Measurements from ENCODE around the gene MMP14.
"Not testable (repeated sequence)": the region's sequence is repeated elsewhere in the genome, so short reads cannot be mapped to it uniquely, and the experiment has no call there.

The MMP14 gene

DNA sequence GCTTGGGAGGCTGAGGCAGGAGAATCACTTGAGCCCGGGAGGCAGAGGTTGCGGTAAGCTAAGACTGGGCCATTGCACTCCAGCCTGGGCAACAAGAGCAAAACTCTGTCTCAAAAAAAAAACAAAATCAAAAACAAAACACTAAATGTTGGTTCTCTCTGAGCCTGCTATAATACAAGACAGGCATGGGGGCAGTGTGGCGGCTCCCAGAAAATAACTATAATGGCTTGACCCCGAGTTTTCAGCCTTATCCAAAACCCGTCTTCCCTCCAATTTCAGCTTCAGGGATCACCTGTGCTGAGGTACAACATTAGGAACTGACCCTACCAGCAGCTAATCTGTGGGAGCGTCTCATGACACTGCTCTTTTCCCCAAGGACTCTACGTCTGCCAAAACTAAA is 22.0 kb upstream of the MMP14 start:
- DNase-seq (ENCODE audit: low read depth in 2 of 2) = no peak

DNA sequence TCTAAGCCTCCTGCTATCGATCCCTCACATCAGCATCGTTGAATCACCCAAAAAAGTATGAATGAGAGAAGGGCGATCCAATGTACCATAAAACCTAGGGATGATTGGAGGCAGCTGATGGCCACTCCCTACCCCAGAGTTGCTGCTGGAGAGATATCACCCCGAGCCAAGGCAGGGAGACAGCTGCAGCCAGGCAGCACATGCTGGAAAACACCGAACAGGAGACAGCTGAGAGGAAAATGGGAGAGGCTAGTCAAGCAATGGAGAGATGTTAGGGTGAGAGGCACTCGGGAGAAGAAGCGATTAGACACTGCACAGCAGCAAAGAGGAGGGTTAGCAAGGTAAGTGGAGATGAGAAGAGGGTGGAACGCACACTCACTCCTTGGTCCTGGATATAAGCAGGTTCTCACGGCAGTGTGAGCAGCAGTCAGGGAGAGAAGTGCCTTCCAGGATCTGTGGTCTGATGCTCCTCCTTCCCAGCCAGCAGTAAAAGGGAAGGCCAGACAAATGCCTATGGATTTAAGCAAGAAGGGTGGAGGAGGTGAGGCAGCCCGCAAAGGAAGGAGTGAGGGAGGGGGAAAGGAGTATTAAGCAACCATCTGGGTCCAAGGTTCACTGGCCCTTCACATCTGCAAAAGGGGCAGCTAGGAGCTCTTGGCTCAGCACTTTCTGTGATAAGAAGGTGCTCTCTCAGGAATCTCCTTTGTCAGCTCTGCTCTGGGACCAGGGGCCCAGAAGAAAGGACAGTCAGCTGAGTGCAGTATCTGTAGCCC is 21.3 kb upstream of the MMP14 start, which contains the start of gene SLC7A7:
SLC7A7 (minus strand) TSS at position 495 of the 773 bp plus-strand sequence. CDS start 2,037 bp downstream, outside the sequence.
- DNase-seq (ENCODE audit: low read depth in 2 of 2) = no peak

DNA sequence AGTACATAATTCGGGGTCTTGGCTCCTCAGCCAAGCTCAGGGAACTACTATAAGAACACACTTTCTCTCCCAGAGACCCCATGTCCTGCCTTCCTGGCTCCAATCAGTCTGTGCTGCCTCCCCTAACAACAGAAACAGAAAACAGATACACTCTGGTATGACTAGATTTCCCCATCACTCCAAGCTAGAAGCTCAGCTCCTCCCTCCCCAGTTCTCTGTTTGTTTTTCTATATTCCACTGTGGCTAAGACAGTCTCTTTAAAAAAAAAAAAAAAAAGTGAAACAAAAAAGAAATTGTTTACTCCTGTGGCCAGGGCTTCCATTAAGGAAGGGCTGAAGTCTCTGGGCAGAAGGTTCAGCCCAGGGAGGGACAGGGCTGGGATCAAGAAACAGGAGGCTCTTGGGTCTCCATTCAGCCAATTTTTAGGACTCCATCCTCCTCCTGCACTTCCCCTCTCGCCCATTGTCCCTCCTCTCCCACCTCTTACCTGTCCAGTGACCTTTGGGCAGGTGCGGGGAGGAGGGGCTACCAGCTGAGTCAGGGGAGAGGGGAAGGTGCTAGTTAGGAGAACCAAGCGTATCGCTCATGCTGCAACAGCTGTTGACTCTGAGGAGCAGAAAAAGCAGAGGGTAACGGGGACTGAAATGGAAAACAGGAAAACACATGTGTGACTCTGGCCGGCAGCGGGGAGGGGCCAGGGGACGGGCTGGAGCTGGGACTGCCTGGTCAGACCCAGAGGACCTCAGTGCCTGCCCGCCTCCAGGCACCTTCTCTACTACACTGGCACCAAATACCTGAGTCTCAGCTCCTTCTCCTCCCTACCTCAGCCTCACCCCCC is 17.0 kb upstream of the MMP14 start:
- no peak for DNase-seq (ENCODE audit: low read depth in 2 of 2)

DNA sequence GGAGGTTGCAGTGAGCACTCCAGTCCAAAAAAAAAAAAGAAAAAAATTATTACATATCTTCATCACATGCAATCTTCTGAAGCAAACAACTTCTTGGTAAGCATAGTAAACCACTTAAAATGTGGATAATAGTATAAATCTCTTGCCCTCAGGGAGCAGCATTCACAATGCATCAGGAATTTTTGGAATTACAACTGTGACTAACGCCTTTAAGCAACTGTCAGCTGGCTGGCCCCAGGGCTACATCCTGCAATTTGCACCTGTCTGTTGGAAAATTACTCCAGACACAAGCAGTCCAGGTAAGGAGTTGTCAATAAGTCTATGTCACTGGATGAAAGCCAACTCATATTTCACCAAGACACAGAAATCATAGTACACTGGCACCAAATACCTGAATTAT is 15.7 kb upstream of the MMP14 start:
- DNase-seq (ENCODE audit: low read depth in 2 of 2) = no peak

DNA sequence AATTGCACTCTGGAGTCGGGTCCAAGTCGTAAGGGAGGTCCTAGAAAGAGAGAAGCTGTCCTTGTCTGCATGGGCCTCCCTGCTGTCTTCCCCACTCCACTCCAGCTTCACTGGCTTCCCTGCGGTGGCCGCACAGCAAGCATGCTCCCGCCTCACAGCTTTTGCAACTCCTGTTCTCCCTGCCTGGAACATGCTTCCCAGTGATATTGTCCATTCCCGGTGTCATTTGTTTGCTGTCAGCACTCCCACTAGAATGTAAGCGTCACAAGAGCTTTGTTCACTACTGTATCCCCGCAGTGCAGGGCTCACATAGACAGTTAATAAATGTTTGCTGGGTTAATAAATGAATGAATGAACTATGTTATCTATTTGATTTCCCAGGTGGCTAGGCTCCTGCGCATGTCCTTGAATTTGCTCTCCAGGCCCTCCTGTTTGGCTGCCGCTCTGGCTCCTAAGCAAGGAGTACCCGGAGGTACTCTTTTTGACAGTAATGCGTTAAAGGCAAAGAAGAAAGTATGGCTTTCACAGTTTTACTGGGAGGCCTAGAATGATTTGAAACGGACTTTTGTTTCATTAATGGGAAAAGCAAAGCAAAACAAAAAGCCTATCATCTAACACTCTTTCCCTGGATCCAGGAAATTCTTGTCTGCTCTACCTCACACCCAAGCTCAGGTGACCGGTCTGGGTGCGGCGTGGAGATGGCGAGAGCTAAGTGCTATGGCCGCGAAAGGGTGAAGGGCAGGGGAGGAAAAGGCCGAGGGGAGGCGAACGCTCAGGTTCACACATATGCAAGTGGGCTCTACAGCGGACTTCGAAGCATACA is 15.0 kb upstream of the MMP14 start:
- no peak for DNase-seq (ENCODE audit: low read depth in 2 of 2)

DNA sequence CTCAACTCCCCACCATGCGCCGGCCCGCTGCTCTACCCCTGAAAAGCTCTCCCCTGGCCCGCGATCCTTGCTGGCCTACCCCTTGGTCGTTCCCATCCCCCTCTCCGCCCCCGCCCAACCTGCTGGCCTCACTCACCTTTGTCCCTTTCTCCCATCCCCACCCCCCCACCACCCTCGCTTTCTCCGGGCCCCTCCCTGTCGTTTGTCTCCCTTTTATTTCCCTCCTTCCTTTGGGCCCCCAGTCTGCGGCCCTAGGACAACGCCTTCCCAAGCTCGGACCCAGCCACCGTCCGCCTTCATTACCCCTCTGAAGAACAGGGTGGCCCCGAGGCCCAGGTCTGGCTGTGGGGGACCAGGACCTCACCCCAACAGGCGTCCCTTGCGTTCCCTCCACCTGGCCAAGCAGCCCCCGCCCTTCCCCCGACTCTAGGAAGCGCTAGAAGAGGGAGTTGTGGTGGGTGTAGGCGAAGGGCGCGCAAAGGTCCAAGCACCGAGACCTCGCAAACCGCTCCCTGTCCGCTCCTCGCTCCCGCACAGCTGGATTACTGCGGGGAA is 14.3 kb upstream of the MMP14 start:
- no peak for DNase-seq (ENCODE audit: low read depth in 2 of 2)

DNA sequence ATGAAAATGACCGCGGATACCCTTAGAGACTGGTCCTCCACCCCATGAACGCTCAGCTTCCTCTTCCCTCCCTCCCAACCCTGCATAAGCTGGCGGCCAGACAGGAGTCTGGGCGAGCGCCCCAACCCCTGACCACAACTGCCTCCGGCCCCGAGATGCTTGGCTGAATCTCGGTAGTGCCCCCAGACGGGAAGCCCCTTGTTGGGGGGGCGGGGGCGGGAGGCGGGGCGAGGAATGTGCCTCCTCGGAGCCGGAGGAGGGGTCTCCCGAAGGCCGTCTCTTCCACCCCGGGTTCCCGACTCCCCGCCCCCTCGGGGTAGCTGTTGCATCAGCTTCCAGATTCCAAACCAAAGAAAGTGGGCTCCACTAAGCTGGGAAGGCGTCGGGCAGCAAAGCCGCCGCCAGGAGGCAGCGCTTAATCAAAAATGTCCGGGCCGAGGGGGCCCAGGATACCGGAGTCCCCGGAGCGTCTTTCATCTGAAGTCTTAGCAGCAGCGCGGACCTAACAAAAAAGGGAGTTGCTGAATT is 13.8 kb upstream of the MMP14 start:
- DNase-seq (ENCODE audit: low read depth in 2 of 2) = peak; percentile 32 to 34

DNA sequence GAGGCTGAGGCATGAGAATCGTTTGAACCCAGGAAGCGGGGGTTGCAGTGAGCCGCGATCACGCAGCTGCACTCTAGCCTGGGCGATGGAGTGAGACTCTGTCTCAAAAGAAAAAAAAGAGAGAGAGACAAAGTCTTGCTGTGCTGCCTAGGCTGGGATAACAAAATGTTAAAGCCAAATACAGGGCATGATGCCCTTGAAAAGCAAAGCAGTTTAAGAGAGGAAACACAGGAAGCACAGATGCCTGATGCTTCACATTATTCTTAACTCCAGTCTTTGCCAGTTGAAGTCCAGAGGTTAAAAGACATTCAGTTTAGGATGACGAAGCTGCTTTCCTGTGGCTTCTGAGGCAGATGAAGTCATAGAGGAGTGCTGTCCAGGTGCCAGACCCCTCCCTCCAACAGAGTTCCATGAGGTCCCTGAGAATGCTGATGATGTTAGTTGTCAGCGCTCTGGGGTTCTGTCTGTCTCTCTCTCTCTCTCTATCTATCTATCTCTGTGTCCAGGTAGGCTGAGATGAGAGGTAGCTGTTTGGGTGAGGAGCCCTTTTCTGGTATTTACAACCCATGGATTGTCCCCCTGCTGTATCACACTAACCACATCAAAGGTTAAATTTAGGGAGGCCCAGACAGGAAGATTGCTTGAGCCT is 11.6 kb upstream of the MMP14 start:
- no peak for DNase-seq (ENCODE audit: low read depth in 2 of 2)

DNA sequence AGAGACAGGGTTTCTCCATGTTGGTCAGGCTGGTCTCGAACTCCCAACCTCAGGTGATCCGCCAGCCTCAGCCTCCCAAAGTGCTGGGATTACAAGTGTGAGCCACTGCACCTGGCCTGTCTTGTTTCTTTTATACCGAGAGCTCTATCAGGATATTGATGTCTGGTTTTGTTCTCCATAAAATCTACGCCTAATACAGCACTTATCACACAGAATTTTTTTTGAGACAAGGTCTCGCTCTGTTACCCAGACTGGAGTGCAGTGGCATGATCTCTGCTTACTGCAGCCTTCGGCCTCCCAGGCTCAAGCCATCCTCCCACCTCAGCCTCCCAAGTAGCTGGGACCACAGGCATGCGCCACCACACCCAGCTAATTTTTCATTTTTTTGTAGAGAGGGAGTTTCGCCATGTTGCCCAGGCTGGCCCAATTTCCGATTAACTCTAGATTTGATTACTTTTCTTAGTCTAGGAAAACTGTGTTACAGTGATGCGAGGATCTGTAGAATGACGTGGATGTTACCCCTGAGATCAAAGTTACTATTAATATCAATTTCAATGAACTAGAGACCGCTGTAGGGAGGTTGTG is 7.2 kb upstream of the MMP14 start:
- DNase-seq (ENCODE audit: low read depth in 2 of 2) = not testable (repeated sequence)

DNA sequence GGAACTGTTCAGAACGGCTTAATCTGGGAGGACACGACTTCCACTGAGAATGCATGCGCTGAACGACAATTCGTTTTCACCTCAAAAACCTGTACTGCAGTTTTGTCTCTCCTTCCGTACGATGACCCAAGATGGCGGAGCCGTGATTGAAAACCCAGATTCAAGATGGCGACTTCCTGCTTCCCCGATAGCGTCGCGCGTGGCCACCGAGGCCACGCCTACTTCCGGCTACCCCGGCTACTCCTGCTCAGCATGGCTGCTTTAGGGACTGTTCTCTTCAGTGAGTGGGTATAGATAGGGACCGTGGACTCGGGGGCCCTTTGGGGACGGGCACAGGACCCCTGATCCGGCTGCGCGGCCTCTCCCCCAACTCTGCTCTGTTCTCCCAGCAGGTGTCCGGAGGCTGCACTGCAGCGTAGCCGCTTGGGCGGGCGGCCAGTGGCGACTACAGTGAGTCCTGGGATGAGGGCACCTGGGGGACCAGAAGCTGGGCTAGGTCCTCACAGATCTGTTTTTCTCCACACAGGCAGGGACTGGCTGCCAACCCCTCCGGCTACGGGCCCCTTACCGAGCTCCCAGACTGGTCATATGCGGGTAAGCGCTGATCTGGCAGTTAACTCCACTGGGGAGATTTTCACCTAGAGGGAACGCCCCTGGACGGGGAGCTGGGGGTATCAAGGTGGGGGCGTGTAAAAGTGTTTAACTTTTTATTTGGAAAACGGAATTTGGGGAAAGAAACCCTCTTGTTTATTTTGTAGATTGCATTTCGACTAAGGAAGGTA is 6.5 kb upstream of the MMP14 start, which contains the start of gene MRPL52:
MRPL52 (plus strand) TSS at position 227 of the 782 bp plus-strand sequence; CDS start at position 253, 26 bp downstream.
- DNase-seq (ENCODE audit: low read depth in 2 of 2) = peak; percentile 76 to 84

DNA sequence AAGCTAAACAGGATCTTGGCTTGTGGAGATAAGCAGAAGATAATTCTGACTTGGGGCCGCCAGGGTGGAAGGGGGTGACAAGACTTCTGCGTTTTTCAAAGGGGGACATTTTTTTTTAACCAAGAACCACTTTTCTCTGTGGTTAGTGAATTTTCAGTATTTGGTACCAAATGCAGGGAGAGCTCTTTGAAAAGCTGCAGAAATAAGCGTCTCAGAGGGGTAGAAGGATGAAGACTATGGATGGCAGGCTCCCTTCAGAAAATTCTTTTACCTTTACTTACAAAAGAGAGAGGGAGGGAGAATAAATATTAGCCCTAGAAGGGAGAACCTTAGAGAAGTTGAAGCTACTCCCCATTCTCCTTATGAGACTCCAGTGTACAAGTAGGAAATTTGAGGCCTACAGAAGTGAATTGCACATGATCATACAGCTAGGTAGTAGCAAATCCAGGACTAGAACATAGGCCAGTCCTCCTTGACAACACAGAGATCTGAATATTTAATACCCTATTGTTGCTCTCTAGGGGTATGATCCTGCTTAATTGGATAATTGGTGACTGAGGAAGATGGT is 5.9 kb upstream of the MMP14 start:
- no peak for DNase-seq (ENCODE audit: low read depth in 2 of 2)

DNA sequence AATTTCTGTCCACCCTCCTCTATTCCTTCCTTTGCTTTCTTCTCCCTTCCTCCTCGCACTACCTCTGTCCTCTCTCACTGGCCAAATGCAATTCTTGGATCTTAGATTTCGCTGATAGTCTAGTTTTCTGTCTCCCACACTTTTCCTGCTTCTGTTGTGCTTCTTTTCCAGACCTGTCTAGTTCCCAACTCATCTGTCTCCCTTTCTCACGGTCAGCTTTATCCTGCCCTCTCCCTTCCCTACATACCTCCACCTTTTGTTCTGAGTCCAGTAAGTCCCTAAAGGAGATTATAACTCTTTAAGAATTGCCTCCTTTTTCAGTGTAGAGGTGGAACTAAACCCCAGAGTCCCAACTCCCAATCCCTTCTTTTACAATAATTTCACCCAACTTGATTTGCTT is 880 bp upstream of the MMP14 start:
- no peak for DNase-seq (ENCODE audit: low read depth in 2 of 2)

DNA sequence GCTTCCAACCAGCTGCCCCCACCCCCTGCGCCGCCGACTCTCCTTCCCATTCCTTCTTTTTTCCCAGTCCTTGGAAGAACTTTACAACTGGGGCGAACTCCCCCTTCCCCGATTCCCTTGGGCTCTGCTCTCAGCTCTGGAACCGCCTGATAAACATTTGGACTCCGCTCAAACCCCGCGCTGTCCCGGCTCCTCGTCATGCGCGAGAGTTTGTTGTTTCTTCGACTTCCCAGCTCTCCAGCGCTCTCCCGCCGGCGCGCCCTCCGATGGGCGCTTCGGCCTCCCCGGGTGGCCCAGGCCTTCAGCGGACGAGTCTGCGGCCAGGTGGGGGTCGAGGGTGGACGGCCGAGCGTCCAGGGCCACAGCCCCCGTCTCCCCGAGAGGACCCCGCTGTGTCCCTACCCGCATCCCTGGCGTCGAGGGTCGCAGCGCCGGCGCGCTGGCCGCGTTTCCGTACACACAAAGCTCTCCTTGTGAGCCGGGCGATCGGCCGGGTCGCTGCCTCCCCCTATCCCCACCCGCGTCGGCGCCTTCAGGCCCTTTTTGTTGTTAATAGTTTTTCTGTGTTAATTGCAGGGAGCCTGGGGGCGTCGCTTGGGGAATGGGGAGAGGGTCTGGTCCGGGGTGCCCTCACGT is 847 bp downstream of the MMP14 start:
- no peak for DNase-seq (ENCODE audit: low read depth in 2 of 2)

DNA sequence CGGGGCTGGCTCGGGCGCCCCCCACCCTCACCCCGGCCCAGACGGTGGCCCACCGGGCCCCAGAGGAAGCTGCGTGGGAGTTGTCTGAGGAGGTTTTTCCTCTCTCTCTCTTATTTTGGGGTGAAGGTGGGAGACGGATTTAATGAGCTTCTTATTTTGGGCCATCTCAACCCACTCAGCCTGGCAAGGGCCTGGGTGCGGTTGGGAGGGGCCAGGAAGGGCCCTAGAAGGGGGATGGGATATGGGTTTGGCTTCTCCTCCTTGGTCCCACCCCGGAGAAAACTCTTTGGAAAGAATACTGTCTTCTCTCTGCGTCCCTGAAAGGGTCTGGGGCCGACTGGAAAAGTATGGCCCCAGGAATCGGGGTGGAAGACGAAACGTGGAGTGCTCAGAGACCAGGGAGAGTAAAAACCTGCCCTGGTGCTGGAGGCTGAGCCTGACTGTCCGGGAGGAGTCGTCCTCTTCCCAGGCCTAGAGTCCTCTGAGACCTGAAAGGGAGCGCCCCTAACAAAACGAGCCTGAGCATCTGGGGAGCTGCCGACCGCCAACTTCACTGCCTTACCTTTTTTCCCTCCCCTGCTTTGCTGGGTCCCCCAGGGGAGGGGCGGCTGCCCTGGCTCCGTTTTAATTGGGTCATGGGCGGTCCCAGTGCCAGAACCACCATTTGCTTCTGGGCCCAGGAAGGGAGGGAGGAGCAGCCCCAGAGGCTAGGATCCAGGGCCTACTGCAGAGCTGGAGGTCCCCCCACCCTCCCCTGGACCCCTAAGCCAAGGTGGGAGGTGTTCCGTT is 1.6 kb downstream of the MMP14 start:
- no peak for DNase-seq (ENCODE audit: low read depth in 2 of 2)

DNA sequence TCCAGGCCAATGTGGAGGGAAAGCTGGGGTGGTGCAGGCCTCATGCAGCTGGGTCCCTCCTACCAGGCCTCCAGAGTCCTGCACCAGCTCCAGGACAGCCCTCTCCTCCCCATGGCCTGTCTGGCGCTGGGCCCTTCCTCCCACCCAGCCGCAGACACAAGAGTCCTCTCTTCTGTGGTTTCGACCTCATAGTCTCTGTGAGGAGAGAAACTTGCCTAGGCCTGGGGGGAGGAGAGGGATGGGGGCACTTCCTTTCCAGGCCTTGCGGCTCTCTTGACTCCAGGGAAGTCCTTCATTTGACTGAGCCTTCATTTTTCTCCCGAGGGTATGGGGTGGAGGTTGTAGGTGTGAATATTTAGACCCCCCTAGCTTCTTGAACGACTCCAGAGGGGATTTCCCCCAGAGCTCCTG is 2.3 kb downstream of the MMP14 start:
- no peak for DNase-seq (ENCODE audit: low read depth in 2 of 2)

DNA sequence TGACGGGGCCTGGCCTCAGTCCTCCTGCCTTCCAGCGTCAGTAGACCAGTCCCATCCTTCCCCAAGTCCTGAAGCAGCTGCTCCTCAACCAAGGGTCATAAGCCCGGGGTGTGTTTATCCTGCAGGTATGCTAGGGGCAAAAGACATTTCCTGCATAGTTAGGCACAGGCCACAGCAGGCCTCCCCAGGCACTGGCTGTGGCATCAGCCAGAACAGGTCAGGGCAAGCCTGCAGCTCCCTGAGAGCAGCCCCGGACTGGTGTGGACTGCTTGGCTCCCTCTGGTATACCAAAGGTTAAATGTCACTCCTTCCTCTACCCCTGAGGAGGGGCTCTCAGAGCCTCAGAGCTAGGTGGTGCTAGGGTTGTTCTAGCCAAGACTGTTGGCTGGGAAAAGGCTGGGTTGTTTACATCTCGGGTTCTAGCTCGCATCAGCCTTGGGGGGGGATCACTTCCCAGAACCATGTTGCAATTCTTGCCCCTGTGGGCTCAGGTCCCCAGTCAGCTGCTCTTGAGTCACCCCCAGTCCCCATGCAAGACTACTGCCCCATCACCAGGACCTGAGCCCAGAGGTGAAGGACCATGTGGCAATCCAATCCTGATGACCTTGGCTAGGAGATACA is 2.9 kb downstream of the MMP14 start:
- no peak for DNase-seq (ENCODE audit: low read depth in 2 of 2)

DNA sequence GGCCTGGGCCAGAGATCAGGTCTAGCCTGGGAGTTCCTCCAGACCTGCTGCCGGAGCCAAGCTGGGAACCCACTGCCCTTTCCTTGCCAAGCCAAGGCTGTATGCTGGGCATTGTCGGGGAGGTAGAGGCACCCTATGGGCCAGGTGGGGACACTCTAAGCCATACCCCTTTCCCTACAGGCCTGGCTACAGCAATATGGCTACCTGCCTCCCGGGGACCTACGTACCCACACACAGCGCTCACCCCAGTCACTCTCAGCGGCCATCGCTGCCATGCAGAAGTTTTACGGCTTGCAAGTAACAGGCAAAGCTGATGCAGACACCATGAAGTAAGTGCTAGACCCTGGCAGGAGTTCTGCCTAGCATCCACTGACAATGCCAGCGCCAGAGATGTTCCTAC is 4.9 kb downstream of the MMP14 start:
- no peak for DNase-seq (ENCODE audit: low read depth in 2 of 2)

DNA sequence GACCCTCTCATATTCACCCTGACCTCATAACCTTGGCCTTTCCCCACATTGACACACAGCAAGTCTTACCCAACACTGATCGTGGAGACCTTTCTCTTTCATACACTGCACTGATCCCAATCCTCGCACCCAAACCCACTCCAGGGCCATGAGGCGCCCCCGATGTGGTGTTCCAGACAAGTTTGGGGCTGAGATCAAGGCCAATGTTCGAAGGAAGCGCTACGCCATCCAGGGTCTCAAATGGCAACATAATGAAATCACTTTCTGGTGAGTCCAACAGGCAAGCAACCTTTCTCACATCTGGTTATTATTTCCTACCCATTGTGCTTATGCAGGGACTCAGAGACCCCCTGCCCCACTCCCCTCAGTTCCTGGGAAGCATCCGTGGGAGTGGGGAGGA is 5.4 kb downstream of the MMP14 start:
- DNase-seq (ENCODE audit: low read depth in 2 of 2) = no peak
